SK-N-SH treated with all-trans-retinoic acid at 6 μM for 48 hours (cell line): Measurements from ENCODE around the gene TIMP2.

Experiments used
- ATAC-seq: fragments of 200-7000 bp; cut with Tn5 transposase; 3 replicates; pipeline ENCODE4 v1.9.1; 2020; ENCODE audit warnings: mild to moderate bottlenecking, moderate library complexity
- ARNTL ChIP-seq: fragments of 450-650 bp; formaldehyde crosslinking; IDR thresholded peaks from 2 replicates; pipeline ENCODE4 v1.5.0; 2020; ENCODE audit warnings: low read depth, mild to moderate bottlenecking, moderate library complexity, borderline replicate concordance
- BACH2 ChIP-seq: fragments of 250-450 bp; sonication (Bioruptor Pico); IDR thresholded peaks from 2 replicates; pipeline ENCODE4 v1.9.0; 2021; ENCODE audit warnings: mild to moderate bottlenecking, borderline replicate concordance
- CREB5 ChIP-seq: fragments of 250-450 bp; sonication (Bioruptor Pico); IDR thresholded peaks from 2 replicates; pipeline ENCODE4 v1.5.1; 2020; ENCODE audit warnings: low read depth, mild to moderate bottlenecking, moderate library complexity
- CSRNP3 ChIP-seq: fragments of 250-450 bp; sonication (Bioruptor Pico); IDR thresholded peaks from 2 replicates; pipeline ENCODE4 v1.5.1; 2021; ENCODE audit warnings: mild to moderate bottlenecking, moderate library complexity
- ISL1 ChIP-seq: fragments of 250-450 bp; sonication (Bioruptor Pico); IDR thresholded peaks from 2 replicates; pipeline ENCODE4 v2.1.2; 2022; ENCODE audit warnings: mild to moderate bottlenecking, moderate library complexity
- OSR1 ChIP-seq: fragments of 250-450 bp; sonication (Bioruptor Pico); IDR thresholded peaks from 2 replicates; pipeline ENCODE4 v1.8.0; 2022; ENCODE audit warnings: moderate library complexity, mild to moderate bottlenecking, inconsistent platforms
- PATZ1 ChIP-seq: fragments of 250-450 bp; sonication (Bioruptor Pico); IDR thresholded peaks from 2 replicates; pipeline ENCODE4 v1.8.0; 2020; ENCODE audit warnings: mild to moderate bottlenecking, moderate library complexity, borderline replicate concordance
- POU6F1 ChIP-seq: fragments of 250-450 bp; sonication (Bioruptor Pico); IDR thresholded peaks from 2 replicates; pipeline ENCODE4 v1.8.0; 2021; ENCODE audit warnings: low read depth, mild to moderate bottlenecking, moderate library complexity, borderline replicate concordance
- PPARA ChIP-seq: fragments of 250-450 bp; sonication (Bioruptor Pico); IDR thresholded peaks from 2 replicates; pipeline ENCODE4 v1.5.0; 2020; ENCODE audit warnings: mild to moderate bottlenecking, borderline replicate concordance
- RARB ChIP-seq: fragments of 250-450 bp; sonication (Bioruptor Pico); IDR thresholded peaks from 2 replicates; pipeline ENCODE4 v1.8.0; 2021; ENCODE audit warnings: mild to moderate bottlenecking, moderate library complexity
- SNAI2 ChIP-seq: fragments of 250-450 bp; sonication (Bioruptor Pico); IDR thresholded peaks from 2 replicates; pipeline ENCODE4 v1.5.0; 2020; ENCODE audit warnings: mild to moderate bottlenecking, moderate library complexity
- TOX ChIP-seq: fragments of 250-450 bp; sonication (Bioruptor Pico); IDR thresholded peaks from 2 replicates; pipeline ENCODE4 v1.8.0; 2021; ENCODE audit warnings: mild to moderate bottlenecking, moderate library complexity, borderline replicate concordance
- TSHZ2 ChIP-seq: fragments of 250-450 bp; sonication (Bioruptor Pico); IDR thresholded peaks from 2 replicates; pipeline ENCODE4 v1.5.0; 2020; ENCODE audit warnings: mild to moderate bottlenecking, moderate library complexity
- ZFP3 ChIP-seq: fragments of 250-450 bp; sonication (Bioruptor Pico); IDR thresholded peaks from 2 replicates; pipeline ENCODE4 v1.5.0; 2020; ENCODE audit warnings: mild to moderate bottlenecking, moderate library complexity
- ZNF565 ChIP-seq: fragments of 450-650 bp; formaldehyde crosslinking; conservative IDR thresholded peaks from 2 replicates; pipeline ENCODE4 v1.5.0; 2020; ENCODE audit warnings: low read depth, mild to moderate bottlenecking, moderate library complexity
- ZNF8 ChIP-seq: fragments of 450-650 bp; formaldehyde crosslinking; IDR thresholded peaks from 2 replicates; pipeline ENCODE4 v1.5.0; 2020; ENCODE audit warnings: mild to moderate bottlenecking, moderate library complexity

Gene TIMP2

DNA sequence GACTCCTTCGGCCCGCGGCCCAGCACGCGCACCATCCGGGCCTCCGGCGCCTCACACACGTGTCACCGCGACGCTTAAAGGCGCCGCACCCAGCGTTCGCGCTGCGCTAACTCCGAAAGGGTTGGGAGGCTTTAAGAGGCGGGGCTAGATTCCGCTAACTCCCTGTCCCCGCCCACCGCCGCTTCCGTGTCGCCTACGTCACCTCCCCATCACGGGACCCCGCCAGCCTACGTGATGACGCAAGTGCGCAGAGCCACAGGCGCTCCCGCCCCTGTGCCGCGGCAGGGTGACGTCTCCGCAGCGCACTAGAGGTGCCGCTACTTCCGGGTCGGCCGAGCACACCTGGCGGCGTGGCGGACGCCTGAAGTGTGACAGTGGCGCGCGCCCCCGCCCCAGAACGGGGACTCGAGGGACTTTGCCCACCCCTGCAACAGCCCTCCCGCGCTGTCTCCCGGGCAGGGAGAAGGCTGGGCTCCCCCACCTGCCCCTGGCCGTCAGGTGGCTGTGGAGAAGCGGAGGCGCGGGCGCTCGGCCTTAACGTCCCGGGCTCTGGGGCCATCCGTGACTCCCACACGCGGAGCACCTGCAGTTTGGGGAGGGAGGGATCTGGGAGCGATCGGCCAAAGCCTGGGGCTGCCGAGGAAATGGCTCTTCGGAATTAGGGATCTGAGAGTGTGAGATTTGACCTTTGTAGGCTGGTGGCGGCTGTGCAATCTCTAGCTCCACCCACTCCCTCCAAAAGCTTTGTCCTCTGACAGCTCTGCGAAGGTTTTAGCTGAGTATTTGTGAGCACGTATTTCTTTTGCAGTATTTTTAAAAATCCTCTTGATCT lies 84.2 kb downstream of the TIMP2 start, which contains the start of gene USP36 (continued):
- TF ChIP-seq TSHZ2 (CRISPR knock-in tag) (peak; percentile 61; the same call in 1 of the 2 replicates), PPARA (CRISPR knock-in tag) (no peak), RARB (peak; percentile 63; the same call in 1 of the 2 replicates), CREB5 (no peak), TOX (peak; percentile 92; the same call in 1 of the 2 replicates), ZFP3 (CRISPR knock-in tag) (peak; percentile 77; the same call in 1 of the 2 replicates), POU6F1 (CRISPR knock-in tag) (no peak), ARNTL (no peak; the same call in 1 of the 2 replicates), SNAI2 (no peak)

DNA sequence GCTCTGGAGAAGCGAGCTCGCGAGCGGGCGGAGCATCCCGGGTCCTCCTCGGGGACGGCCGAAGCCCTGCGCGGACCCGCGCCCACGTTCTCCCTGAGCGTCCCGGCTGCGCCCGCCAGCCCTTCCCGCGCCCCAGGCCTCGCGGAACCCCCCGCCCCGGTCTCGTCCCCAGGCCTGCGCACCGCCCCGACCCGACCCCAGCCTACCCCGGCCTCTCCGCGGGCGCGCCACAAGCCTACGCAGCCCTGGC lies 84.7 kb downstream of the TIMP2 start:
- TF ChIP-seq CREB5 (no peak), PPARA (CRISPR knock-in tag) (no peak), OSR1 (CRISPR knock-in tag) (no peak), PATZ1 (CRISPR knock-in tag) (no peak), ARNTL (no peak), ZNF565 (CRISPR knock-in tag) (no peak), ISL1 (CRISPR knock-in tag) (no peak), TSHZ2 (CRISPR knock-in tag) (no peak)
- ATAC-seq = peak; percentile 49; the same call in 1 of the 3 replicates

- ATAC-seq = peak; percentile 39
Observed at GRCh38 chr17:78839762-78840529, 85.2 kb downstream of the TIMP2 start.

More at GRCh38 chr17:78839762-78840529, 85.2 kb downstream of the TIMP2 start:
- TF ChIP-seq ARNTL (no peak), ZNF8 (CRISPR knock-in tag) (no peak), PPARA (CRISPR knock-in tag) (no peak), CSRNP3 (CRISPR knock-in tag) (no peak), BACH2 (CRISPR knock-in tag) (no peak), TOX (no peak)
